ENCODE data around the gene FER.

DNA sequence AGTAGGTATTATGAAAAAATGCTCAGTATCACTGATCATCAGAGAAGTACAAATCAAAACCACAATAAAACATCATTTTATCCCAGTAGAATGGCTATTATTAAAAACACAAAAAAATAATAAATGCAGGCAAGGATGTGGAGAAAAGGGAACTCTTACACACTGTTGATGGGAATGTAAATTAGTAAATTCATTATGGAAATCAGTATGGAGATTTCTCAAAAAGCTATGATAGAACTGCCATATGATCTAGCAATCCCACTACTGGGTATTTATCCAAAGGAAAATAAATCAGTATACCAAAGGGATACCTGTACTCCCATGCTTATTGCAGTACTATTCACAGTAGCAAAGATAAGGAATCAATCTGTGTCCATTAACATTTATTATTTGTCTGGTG, 209.6 kb downstream of the FER start:
- TF ChIP-seq CTCF (IDR thresholded peaks at IDR 0.05) (no peak), POLR2A (IDR thresholded peaks at IDR 0.05) (no peak)
